Measurements from ENCODE around the gene GPR39. TPM values are rescaled to one million over a fixed set of nuclear protein-coding genes. Genes with fewer than 3 reads are reported as not detected.

The GPR39 gene
- total RNA-seq, 1 donor from 2014 or later = 1.0 TPM

DNA sequence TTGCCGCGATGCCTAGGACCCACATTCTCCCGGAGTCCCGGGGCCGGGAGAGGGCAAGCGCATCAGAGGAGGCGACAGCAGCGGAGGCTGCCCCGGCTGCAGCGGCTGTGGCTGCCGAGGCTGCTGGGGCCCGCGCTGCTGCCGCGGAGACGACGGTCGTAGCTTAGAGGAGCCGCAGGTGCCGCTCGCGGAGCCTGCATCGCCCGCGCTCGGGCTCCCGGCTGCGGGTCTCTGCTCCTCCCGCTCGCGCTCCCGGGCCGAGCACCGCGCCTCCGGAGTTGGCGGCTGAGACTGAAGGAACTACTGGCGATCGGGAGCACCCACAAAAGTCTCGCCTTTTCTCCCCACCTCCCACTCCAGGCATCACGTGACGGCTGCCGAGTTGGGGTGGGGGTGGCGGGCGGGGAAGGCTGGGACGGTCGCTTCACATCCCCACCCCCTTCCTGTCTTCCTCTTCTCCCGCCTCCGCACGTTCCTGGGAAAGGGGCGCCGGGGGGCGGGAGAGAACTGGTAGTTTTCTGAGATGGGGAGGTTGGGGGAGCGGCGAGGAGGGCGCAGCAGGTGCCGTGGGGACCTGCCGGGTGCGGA is 253.4 kb downstream of the GPR39 start, which contains the start of gene LYPD1:
Gene LYPD1, minus strand, starts transcription at position 298 of the 588 bp plus-strand sequence. Its CDS starts 273 bp downstream, at position 25.
- Mint-ChIP-seq H3K4me1 (ENCODE audit: low read depth, unreplicated experiment) (peaks cover 5% of the 10 kb centered on the region), H3K9me3 (ENCODE audit: unreplicated experiment) (peaks cover 3% of the 10 kb centered on the region), H3K4me3 (ENCODE audit: unreplicated experiment) (peak within 1 kb of the TSS; percentile 91), H3K27ac (ENCODE audit: unreplicated experiment) (no peak within 1 kb of the TSS), H3K36me3 (ENCODE audit: unreplicated experiment) (no peaks in the 10 kb centered on the region), H3K27me3 (ENCODE audit: unreplicated experiment) (peaks cover 9% of the 10 kb centered on the region)
- DNase-seq = peak; percentile 66
- TF ChIP-seq, protein P1, sequence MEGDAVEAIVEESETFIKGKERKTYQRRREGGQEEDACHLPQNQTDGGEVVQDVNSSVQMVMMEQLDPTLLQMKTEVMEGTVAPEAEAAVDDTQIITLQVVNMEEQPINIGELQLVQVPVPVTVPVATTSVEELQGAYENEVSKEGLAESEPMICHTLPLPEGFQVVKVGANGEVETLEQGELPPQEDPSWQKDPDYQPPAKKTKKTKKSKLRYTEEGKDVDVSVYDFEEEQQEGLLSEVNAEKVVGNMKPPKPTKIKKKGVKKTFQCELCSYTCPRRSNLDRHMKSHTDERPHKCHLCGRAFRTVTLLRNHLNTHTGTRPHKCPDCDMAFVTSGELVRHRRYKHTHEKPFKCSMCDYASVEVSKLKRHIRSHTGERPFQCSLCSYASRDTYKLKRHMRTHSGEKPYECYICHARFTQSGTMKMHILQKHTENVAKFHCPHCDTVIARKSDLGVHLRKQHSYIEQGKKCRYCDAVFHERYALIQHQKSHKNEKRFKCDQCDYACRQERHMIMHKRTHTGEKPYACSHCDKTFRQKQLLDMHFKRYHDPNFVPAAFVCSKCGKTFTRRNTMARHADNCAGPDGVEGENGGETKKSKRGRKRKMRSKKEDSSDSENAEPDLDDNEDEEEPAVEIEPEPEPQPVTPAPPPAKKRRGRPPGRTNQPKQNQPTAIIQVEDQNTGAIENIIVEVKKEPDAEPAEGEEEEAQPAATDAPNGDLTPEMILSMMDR (IDR thresholded peaks at IDR 0.05; ENCODE audit: partially characterized antibody, unreplicated experiment) = no peak

GRCh38 chr2:132670496-132671150 is 254.0 kb downstream of the GPR39 start:
- DNase-seq = peak; percentile 43
- H3K4me1 Mint-ChIP-seq (ENCODE audit: low read depth, unreplicated experiment) = peaks cover 5% of the 10 kb centered on the region
- H3K36me3 Mint-ChIP-seq (ENCODE audit: unreplicated experiment) = no peaks in the 10 kb centered on the region
- no peak overlapping the region for H3K27ac Mint-ChIP-seq (ENCODE audit: unreplicated experiment)
- TF ChIP-seq, protein P1 (IDR thresholded peaks at IDR 0.05; ENCODE audit: partially characterized antibody, unreplicated experiment) = no peak
- H3K9me3 Mint-ChIP-seq (ENCODE audit: unreplicated experiment) = peaks cover 3% of the 10 kb centered on the region
- peak overlapping the region; percentile 91 for H3K4me3 Mint-ChIP-seq (ENCODE audit: unreplicated experiment)
- H3K27me3 Mint-ChIP-seq (ENCODE audit: unreplicated experiment) = peaks cover 9% of the 10 kb centered on the region

DNA sequence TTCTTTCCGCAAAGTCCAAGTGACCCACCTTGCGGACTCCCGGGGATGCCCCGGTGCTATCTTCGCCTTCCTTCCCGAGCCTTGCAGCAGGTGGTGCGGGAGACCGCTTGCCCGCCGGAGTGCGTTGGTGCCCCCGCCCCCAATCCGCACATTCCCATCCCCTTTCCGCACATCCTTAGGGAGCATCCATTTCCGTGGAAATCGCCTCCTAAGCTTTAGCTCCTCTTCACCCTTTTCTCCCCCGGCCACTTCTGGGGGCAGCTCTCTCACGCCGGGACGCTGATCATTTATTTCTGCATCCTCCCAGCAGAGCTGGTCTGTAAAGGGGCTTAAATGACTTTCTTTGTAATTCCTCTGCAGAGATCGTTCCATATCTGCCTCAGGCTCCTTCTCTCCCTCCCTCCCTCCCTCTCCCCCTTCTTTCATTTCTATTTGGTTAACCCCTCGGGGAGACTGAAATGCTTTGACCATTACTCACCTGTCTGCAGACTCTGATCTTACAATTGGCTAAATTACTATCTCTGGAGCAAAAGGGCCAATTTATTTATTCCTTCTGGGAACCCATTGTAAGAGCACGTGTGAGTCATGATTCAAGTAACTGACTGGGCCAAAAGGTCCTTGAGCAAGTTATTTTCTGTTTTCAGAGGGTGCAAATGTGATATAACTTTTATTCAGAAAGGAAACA is 254.7 kb downstream of the GPR39 start:
- Mint-ChIP-seq H3K36me3 (ENCODE audit: unreplicated experiment) (no peaks in the 10 kb centered on the region), H3K9me3 (ENCODE audit: unreplicated experiment) (peaks cover 3% of the 10 kb centered on the region), H3K27me3 (ENCODE audit: unreplicated experiment) (peaks cover 9% of the 10 kb centered on the region), H3K4me1 (ENCODE audit: low read depth, unreplicated experiment) (peaks cover 7% of the 10 kb centered on the region), H3K4me3 (ENCODE audit: unreplicated experiment) (peak overlapping the region; percentile 91), H3K27ac (ENCODE audit: unreplicated experiment) (no peak overlapping the region)
- TF ChIP-seq, protein P1 (IDR thresholded peaks at IDR 0.05; ENCODE audit: partially characterized antibody, unreplicated experiment) = no peak
- peak; percentile 40 for DNase-seq

GRCh38 chr2:132676999-132677398 is 260.4 kb downstream of the GPR39 start:
- no peak for DNase-seq
- peaks cover 2% of the 10 kb centered on the region for H3K4me1 Mint-ChIP-seq (ENCODE audit: low read depth, unreplicated experiment)
- H3K36me3 Mint-ChIP-seq (ENCODE audit: unreplicated experiment) = no peaks in the 10 kb centered on the region
- no peak overlapping the region for H3K27ac Mint-ChIP-seq (ENCODE audit: unreplicated experiment)
- no peaks in the 10 kb centered on the region for H3K9me3 Mint-ChIP-seq (ENCODE audit: unreplicated experiment)
- H3K4me3 Mint-ChIP-seq (ENCODE audit: unreplicated experiment) = no peak overlapping the region
- H3K27me3 Mint-ChIP-seq (ENCODE audit: unreplicated experiment) = no peaks in the 10 kb centered on the region
- TF ChIP-seq, protein P1 (IDR thresholded peaks at IDR 0.05; ENCODE audit: partially characterized antibody, unreplicated experiment) = peak; percentile 32
